Measurements from ENCODE around the gene CD81.

- TF ChIP-seq, protein P1, sequence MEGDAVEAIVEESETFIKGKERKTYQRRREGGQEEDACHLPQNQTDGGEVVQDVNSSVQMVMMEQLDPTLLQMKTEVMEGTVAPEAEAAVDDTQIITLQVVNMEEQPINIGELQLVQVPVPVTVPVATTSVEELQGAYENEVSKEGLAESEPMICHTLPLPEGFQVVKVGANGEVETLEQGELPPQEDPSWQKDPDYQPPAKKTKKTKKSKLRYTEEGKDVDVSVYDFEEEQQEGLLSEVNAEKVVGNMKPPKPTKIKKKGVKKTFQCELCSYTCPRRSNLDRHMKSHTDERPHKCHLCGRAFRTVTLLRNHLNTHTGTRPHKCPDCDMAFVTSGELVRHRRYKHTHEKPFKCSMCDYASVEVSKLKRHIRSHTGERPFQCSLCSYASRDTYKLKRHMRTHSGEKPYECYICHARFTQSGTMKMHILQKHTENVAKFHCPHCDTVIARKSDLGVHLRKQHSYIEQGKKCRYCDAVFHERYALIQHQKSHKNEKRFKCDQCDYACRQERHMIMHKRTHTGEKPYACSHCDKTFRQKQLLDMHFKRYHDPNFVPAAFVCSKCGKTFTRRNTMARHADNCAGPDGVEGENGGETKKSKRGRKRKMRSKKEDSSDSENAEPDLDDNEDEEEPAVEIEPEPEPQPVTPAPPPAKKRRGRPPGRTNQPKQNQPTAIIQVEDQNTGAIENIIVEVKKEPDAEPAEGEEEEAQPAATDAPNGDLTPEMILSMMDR (IDR thresholded peaks at IDR 0.05) = no peak
- TF ChIP-seq EP300 (IDR thresholded peaks at IDR 0.05) (no peak), POLR2AphosphoS5 (IDR thresholded peaks at IDR 0.05) (no peak), POLR2A (IDR thresholded peaks at IDR 0.05) (no peak)
Measured at GRCh38 chr11:2328021-2328420, 49.1 kb upstream of the CD81 start.

All from suprapubic skin (tissue), 4 donors.